Calu3 (cell line): ENCODE measurements around the gene COL11A2. TPM values are rescaled to one million over a fixed set of nuclear protein-coding genes. Genes with fewer than 3 reads are reported as not detected.

ENCODE experiments used
- BruUV-seq: library from RNA; stranded (reverse); fragments of 400-500 nt; replicated peaks from 2 replicates; lab custom pipeline; 2021; lab: Mats Ljungman, UMichigan
- CTCF ChIA-PET: fragments of 300-600 bp; sonication (Branson Sonifier 250); formaldehyde crosslinking; loops from one replicate; lab custom pipeline; 2022; ENCODE audit warnings: antibody characterized with exemption; lab: Charles Lee
- DNase-seq: peaks from one replicate; pipeline ENCODE4 v3.0.0; 2022
- H3K27ac Mint-ChIP-seq: one replicate; pipeline ENCODE4 v1.8.0; 2022; ENCODE audit warnings: mixed read lengths; ENCODE audit not compliant: unreplicated experiment
- H3K27me3 Mint-ChIP-seq: one replicate; pipeline ENCODE4 v1.8.0; 2022; ENCODE audit warnings: mixed read lengths; ENCODE audit not compliant: unreplicated experiment
- H3K36me3 Mint-ChIP-seq: one replicate; pipeline ENCODE4 v1.8.0; 2022; ENCODE audit warnings: mild to moderate bottlenecking, moderate library complexity, mixed read lengths; ENCODE audit not compliant: insufficient read depth, unreplicated experiment
- H3K4me1 Mint-ChIP-seq: one replicate; pipeline ENCODE4 v1.8.0; 2022; ENCODE audit warnings: mild to moderate bottlenecking, low read depth, mixed read lengths; ENCODE audit not compliant: unreplicated experiment
- H3K4me3 Mint-ChIP-seq: one replicate; pipeline ENCODE4 v1.8.0; 2022; ENCODE audit warnings: mild to moderate bottlenecking, low read depth, moderate library complexity, mixed read lengths; ENCODE audit not compliant: unreplicated experiment
- H3K9me3 Mint-ChIP-seq: one replicate; pipeline ENCODE4 v1.8.0; 2022; ENCODE audit warnings: low read depth, mixed read lengths; ENCODE audit not compliant: unreplicated experiment
- intact Hi-C: fragments of 100-400 bp; cut with micrococcal nuclease; formaldehyde crosslinking; loops from one replicate; pipeline ENCODE4 v1.10.0; 2022; ENCODE audit not compliant: unreplicated experiment
- total RNA-seq: library from RNA; stranded (reverse); gene quantifications from 2 replicates; pipeline ENCODE4 v1.2.3, GENCODE V29; 2022
- TF ChIP-seq, protein P1 (sequence below): fragments of 200-600 bp; IDR thresholded peaks from one replicate; pipeline ENCODE4 v1.8.0; 2022; ENCODE audit warnings: antibody characterized with exemption; ENCODE audit not compliant: unreplicated experiment

Gene COL11A2
- total RNA-seq, 1 experiment from 2014 or later: 1.8 TPM

DNA sequence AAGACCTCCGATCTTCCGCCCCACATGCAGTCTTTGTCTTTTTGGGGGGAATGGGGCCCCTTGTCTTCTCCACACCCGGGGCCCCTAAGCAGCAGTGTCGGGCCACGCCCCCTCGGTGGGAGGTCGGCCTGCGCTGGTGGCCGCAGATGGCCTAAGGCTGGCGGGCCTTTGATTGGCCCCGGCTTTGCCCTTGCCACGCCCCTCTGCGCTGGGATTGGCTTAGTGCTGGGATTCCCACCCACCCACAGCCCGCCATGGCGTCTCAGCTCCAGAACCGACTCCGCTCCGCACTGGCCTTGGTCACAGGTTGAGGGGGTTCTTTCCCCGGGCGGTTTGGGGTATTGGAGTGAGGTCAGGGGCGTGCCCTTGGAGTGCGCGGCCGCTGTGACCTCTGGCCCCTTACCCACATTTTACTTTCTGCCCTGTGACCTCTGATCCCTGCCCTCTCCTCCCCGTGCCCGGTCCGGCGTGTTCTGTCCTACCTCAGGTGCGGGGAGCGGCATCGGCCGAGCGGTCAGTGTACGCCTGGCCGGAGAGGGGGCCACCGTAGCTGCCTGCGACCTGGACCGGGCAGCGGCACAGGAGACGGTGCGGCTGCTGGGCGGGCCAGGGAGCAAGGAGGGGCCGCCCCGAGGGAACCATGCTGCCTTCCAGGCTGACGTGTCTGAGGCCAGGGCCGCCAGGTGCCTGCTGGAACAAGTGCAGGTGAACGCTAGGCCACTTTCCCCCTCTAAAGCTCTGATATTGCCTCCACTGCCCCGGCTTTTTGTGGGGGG, 12.3 kb upstream of the COL11A2 start, which contains the start of gene HSD17B8:
Gene HSD17B8, plus strand, starts transcription at position 241 of the 776 bp plus-strand sequence. Its CDS starts 14 bp downstream, at position 255.
- Mint-ChIP-seq H3K36me3 (peaks cover 92% of the 10 kb centered on the region), H3K27me3 (no peaks in the 10 kb centered on the region), H3K4me3 (peak within 1 kb of the TSS; percentile 97), H3K27ac (peak within 1 kb of the TSS; percentile 81), H3K4me1 (peaks cover 62% of the 10 kb centered on the region), H3K9me3 (no peaks in the 10 kb centered on the region)
- DNase-seq: peak; percentile 99
- TF ChIP-seq, protein P1, sequence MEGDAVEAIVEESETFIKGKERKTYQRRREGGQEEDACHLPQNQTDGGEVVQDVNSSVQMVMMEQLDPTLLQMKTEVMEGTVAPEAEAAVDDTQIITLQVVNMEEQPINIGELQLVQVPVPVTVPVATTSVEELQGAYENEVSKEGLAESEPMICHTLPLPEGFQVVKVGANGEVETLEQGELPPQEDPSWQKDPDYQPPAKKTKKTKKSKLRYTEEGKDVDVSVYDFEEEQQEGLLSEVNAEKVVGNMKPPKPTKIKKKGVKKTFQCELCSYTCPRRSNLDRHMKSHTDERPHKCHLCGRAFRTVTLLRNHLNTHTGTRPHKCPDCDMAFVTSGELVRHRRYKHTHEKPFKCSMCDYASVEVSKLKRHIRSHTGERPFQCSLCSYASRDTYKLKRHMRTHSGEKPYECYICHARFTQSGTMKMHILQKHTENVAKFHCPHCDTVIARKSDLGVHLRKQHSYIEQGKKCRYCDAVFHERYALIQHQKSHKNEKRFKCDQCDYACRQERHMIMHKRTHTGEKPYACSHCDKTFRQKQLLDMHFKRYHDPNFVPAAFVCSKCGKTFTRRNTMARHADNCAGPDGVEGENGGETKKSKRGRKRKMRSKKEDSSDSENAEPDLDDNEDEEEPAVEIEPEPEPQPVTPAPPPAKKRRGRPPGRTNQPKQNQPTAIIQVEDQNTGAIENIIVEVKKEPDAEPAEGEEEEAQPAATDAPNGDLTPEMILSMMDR: no peak
- intact Hi-C loops: loop anchor here (5.0 kb wide), 1 partner anchor 43 kb away; no protein-coding TSS in a partner anchor
- CTCF ChIA-PET: interaction anchor here (0.6 to 1.5 kb wide), 4 partner anchors 170 to 252 kb away, joined by 3 to 4 read pairs (median 3); partner anchors contain the start of gene HLA-DMA
- BruUV-seq: no TSS peak

DNA sequence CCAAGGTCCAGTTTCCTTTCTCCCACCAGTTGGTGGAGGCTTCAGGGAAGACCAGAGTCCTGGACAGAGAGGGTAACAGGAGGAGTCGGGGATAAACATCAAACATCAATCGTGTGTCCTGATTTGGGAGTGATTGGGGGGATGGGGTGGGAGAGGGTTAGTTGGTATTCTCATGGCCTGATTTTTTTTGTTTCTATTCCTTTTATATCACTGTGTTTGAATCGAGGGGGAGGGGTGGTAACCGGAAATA, 11.8 kb upstream of the COL11A2 start:
- peaks cover 92% of the 10 kb centered on the region for H3K36me3 Mint-ChIP-seq
- H3K27me3 Mint-ChIP-seq: no peaks in the 10 kb centered on the region
- peaks cover 59% of the 10 kb centered on the region for H3K4me1 Mint-ChIP-seq
- no TSS peak for BruUV-seq
- intact Hi-C loops: no loop called here
- H3K9me3 Mint-ChIP-seq: no peaks in the 10 kb centered on the region
- TF ChIP-seq, protein P1: no peak
- DNase-seq: no peak
- H3K4me3 Mint-ChIP-seq: peak overlapping the region; percentile 97
- CTCF ChIA-PET: interaction anchor here (0.6 to 1.5 kb wide), 3 partner anchors 170 to 251 kb away, joined by 3 read pairs; partner anchors contain the start of gene HLA-DMA
- peak overlapping the region; percentile 48 for H3K27ac Mint-ChIP-seq

DNA sequence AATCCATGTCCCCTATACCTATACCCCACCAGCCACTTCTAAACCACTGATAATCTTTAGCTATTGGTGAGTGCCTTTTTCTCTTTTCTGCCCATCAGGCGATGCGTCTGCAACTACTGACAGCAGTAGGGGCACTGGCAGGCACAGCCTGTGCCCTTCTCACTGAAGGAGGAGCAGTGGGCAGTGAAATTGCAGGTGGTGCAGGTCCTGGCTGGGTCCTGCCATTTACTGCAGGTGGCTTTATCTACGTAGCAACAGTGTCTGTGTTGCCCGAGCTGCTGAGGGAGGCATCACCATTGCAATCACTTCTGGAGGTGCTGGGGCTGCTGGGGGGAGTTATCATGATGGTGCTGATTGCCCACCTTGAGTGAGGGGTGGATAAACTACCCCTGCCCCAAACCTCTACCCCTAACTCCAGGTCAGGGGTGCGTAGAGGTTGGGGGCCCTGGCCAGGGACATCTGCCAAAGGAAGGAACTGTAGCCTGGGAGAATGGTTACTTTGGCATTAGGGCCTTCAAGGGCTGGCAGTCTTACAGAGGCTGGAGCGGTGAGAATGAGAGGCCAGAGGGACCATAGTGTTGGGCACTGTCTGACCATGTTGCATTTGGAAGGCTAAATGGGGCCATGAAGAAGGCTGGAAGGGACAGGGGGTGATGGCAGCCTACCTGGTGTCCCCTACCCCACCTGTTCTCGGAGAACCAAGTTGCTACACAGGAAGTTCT, 11.3 kb upstream of the COL11A2 start:
- intact Hi-C loops: no loop called here
- Mint-ChIP-seq H3K27ac (peak overlapping the region; percentile 48), H3K4me3 (peak overlapping the region; percentile 97), H3K9me3 (no peaks in the 10 kb centered on the region), H3K27me3 (no peaks in the 10 kb centered on the region), H3K36me3 (peaks cover 92% of the 10 kb centered on the region), H3K4me1 (peaks cover 59% of the 10 kb centered on the region)
- TF ChIP-seq, protein P1: no peak
- no TSS peak for BruUV-seq
- CTCF ChIA-PET: no interaction called here
- DNase-seq: no peak

DNA sequence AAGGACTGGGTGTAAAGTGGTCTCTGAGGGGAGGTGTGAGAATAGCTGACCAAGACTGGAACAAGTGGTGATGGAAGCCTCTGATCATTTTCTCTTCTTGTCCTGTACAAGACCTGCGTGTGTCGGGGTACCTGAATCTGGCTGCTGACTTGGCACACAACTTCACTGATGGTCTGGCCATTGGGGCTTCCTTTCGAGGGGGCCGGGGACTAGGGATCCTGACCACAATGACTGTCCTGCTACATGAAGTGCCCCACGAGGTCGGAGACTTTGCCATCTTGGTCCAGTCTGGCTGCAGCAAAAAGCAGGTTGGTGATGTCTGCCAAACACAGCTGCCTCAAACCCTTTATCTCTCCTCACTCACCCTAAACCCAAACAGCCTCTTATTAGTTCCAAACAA, 10.5 kb upstream of the COL11A2 start:
- intact Hi-C loops: no loop called here
- H3K4me1 Mint-ChIP-seq: peaks cover 66% of the 10 kb centered on the region
- CTCF ChIA-PET: no interaction called here
- BruUV-seq: no TSS peak
- H3K9me3 Mint-ChIP-seq: no peaks in the 10 kb centered on the region
- H3K36me3 Mint-ChIP-seq: peaks cover 92% of the 10 kb centered on the region
- TF ChIP-seq, protein P1: no peak
- no peaks in the 10 kb centered on the region for H3K27me3 Mint-ChIP-seq
- H3K27ac Mint-ChIP-seq: peak overlapping the region; percentile 48
- no peak for DNase-seq
- peak overlapping the region; percentile 97 for H3K4me3 Mint-ChIP-seq
